Stimulated activated CD4-positive, alpha-beta T cell treated with anti-CD3 and anti-CD28 coated beads, TNF-alpha, amount 100 ng/mL, for 24 hours (primary cell): ENCODE measurements around the gene SGCE.
A peak's percentile ranks its signal among the peaks of the same experiment; 100 is the strongest.

Experiments
- DNase-seq, 3 experiments: peaks; one replicate each; pipeline ENCODE4 v3.0.0-alpha.2; 2020; ENCODE audit warnings: low read depth in 3 of 3

Gene SGCE

DNA sequence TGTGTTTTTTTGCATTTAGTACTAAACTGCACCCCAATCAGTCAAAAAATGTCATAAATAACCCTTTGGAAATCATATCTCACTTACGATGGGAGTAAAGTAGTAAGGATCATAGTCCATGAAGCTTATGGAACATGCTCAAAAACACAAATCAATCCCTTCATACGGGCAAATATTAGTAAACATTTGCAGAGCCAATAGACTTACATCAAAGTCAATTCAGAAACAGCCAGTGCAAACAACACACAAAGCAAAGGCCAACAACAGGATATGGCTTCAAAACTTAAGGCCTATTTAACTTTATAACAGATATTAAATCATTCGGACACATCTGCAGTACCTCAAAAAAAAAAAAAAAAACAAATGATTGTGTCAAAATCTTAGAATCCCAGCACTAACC is 32.1 kb downstream of the SGCE start:
- no peak for DNase-seq

- no peak for DNase-seq
Observed at GRCh38 chr7:94621120-94621519, 34.8 kb downstream of the SGCE start.

DNA sequence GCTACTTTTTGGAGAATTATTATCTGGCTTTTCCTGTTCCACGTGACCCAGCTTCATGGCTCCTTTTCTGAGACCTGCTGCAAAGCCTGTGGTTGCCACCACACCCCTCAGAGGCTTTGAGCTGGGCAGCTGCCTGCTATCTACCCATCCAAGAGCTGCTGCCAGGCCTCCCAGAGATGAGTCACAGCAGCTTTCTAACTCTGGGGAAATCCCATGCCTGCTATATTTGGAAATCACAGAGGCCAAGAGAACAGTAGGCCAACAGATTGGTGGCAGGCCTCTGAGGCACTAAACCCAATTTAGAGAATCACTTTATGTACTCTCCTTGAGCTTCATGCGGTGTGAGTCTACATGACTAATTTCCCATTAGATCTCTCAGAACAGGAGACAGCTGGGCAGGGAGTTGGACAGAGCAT is 35.2 kb downstream of the SGCE start:
- peak; percentile 7 to 43 (median 15) for DNase-seq

DNA sequence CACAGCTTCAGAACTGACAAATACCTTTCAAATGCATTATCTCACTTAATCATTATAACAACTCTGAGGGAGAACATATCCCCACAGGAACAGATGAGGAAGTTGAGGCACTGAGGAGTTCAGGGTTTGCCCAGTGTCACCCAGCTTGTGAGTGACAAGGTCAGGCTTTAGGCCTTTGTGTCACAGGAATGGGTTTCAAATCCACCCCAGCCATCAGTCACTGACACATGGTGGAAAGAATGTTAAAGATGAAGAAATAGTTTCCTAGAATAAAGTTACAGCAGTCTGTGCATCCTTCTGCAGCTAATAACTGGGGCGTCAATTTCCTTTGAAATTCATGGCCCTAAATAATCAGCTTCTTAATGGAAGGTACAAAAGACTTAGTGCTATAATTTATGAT is 37.8 kb downstream of the SGCE start:
- DNase-seq, result no peak

GRCh38 chr7:94616855-94617254 is 39.1 kb downstream of the SGCE start:
- no peak for DNase-seq

GRCh38 chr7:94615666-94616065 is 40.3 kb downstream of the SGCE start:
- DNase-seq, result no peak

DNA sequence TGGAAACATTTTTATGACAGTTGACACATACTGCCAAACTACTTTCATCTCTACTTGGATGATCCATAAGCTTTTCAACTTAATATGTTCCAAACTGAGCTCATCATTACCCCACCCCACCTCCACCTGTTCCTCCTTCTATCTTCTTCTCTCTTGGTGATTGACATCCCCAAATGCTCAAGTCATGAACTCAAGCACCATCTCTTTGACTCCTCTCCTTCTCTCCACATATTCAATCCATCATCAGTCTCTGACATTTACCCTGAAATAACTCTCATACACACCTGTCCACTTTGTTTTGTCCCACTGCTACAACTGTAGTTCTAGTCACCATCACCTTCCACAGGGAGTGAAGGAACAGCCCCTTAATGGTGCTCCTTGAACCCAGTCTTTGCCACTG is 43.3 kb downstream of the SGCE start:
- no peak for DNase-seq

DNA sequence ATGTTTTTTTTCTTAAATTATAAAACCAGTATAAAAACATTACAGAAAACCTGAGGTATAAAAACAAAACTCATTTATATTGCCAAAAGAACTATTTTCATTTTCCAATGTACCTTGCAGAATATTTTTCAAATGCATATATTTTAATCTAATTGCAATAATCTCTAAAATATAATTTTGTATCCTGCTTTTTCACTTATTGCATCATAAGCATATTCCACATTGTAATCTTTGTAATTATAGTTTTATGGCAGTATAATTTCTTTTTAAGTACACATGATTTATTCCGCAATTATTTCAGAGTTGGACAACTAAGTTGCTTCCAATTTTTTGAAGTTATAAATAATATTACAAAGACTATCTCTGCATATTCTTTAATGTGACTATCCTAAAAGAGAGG is 43.7 kb downstream of the SGCE start:
- no peak for DNase-seq

DNA sequence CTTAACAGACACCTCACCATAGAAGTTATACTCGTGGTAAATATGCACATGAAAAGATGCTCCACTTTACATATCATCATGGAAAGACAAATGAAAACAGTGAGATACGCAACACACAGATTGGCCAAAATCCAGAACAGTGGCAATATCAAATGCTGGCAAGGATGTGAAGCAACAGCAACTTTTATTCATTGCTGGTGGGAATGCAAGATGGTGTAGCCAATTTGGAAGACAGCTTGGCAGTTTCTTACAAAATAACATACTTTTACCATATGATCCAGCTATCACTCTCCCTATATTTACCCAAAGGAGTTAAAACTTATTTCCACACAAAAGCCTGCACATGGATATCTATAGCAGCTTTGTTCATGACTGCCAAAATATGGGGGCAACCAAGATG is 46.4 kb downstream of the SGCE start:
- no peak for DNase-seq

DNA sequence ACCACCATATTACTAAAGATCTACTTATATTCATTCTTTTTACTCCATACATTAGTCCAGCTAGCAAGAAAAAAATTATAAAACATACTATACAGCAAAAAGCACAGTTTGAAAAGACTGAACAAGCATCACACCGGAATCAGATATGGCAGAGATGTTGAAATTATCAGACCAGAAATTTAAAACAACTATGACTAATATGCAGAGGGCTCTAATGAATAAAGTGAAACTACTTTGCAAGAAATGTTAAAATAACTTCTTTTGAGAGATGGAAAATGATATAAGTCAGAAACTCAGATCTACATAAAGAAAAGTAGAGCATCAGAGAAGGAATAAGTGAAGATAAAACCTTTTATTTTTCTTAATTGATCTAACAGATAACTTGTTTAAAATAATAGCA is 50.9 kb downstream of the SGCE start:
- DNase-seq, result no peak

DNA sequence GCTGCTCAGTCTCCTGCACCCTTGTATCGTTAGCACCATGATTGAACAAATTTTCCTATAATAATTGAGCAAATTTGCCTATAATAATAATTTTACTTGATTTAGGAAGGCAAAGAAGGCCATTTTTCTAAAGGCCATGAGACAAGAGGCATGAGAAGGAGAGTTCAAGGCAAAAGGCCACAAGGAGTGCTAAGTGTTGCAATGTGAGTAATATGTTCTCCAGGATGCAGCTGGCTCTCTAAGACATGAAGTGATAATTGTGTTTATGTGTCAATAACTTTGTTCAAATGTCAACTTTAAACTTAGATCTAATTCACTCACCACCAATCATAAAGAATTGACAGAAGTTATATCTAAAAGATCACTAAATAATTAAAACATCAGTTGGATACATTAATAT is 53.8 kb downstream of the SGCE start:
- DNase-seq, result no peak

DNA sequence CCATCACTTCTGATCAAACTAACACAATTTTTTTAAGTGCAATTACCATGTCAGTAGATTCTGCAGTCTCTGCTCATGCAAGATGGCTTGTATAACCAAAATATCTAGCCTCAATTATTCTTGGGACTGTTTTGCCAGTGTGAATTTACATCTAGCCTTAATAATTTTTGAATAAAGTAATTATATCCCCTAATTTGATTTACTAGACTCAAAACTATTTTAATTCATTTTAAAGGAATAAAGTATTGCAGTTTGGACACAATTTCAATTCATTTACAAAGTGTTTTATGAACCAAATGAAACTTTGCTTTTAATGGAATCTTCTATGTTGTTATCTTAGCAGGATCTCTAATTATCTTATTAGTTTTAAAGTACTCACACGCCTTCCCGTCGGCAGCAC is 55.7 kb downstream of the SGCE start:
- DNase-seq, result no peak

DNA sequence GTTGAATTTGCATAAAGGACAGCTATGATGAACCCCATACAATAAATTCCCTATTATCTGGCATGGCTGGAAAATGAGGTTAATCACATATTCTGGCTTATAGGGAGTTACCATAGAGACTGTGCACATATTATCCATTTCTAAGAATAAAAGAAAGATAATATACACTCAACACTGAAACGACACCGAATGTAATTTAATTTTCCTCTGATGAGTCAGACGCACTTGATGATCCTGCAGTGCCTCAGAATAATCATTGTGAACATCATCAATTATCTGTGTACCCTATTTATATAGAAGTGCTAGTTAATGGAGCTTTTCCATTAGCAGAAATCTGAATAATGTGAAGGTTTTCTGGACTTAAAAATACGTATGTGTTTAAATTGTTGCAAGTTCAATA is 60.2 kb downstream of the SGCE start:
- DNase-seq, result no peak

- no peak for DNase-seq
Observed at GRCh38 chr7:94594882-94595281, 61.1 kb downstream of the SGCE start.

- no peak for DNase-seq
Observed at GRCh38 chr7:94591176-94591575, 64.8 kb downstream of the SGCE start.

- DNase-seq, result no peak
Observed at GRCh38 chr7:94590526-94591162, 65.3 kb downstream of the SGCE start.

GRCh38 chr7:94588075-94588474 is 67.9 kb downstream of the SGCE start:
- DNase-seq, result no peak

- no peak for DNase-seq
Observed at GRCh38 chr7:94584113-94584512, 71.8 kb downstream of the SGCE start.

DNA sequence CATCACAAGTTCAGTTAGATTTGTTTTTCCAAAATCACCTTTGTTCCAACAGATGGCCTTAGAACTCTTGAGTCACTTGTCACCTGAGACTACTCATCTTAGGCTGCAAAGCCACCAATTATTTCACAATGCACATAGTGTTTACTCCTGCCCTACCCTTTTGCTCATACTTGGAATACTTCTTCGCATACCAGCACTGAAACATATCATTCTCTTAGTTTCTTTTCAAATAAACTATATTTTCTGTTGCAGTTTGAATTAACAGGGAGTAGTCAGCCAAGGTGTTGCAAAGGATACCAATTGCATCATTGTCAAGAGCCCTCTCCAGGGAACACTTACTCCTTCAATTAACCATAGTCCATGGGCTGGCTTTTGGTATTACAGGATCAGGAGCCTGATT is 75.3 kb downstream of the SGCE start:
- DNase-seq, result no peak

- DNase-seq, result no peak
Observed at GRCh38 chr7:94579470-94579869, 76.5 kb downstream of the SGCE start.

GRCh38 chr7:94578614-94579013 is 77.3 kb downstream of the SGCE start:
- no peak for DNase-seq

DNA sequence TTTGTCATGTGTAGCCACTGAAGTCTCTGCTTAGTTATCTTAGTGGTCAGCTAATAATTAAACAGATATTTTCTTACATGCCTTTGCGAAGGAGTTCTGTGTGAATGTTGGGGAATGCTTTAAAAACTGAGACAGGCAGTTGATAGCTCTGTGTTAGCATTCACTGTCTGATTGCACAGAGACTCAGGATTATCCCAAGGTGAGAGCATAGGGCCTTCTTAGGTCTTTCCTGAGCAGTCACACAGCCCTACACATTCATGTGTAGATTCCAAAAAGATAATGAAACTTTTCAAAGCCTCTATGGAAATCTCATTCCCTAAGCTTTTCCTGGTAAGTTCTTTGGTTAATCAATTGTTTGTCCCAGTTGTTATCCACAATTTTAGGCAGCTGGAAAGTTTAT is 78.6 kb downstream of the SGCE start:
- no peak for DNase-seq

- DNase-seq, result no peak
Observed at GRCh38 chr7:94576316-94576715, 79.6 kb downstream of the SGCE start.

DNA sequence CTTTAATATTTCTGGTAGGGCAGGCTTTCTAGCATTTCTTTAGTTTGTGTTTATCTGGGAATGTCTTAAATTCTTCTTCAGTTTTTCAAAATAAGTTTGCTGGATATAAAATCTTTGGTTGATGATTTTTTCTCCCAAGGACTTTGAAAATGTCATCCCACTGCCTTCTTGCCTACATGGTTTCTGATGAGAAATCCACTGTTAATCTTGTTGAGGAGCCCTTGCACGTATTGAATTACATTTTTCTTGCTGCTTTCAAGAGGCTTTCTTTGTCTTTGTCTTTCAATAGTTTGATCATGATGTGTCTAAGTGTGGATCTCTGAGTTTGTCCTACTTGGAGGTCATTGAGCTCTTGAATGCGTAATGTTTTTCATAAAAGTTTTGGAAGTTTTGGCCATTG is 80.3 kb downstream of the SGCE start:
- no peak for DNase-seq

DNA sequence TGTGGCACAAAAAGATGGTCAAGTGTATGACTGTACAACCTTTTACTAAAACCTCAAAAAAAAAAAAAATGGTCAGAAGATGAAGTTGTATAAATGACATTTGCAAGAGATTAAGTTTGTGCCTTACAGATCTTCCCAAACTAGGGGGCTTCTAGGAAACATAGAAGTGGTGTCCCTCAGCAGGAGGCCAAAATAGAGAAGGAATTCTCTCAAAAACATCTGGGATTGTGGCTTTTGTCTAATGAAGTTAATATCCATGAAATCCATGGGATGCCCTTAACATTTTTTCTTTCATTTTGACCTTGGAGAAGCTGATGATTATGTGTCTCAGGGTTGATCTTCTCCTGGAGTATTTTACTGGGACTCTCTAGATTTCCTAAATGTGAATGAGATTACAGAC is 84.1 kb downstream of the SGCE start:
- no peak for DNase-seq
